GM23248 (cell line): ENCODE measurements around the gene ERBB4. TPM values are rescaled to one million over a fixed set of nuclear protein-coding genes. Genes with fewer than 3 reads are reported as not detected.

Experiments used
- DNase-seq: peaks from one replicate; pipeline ENCODE4 v3.0.0-alpha.2; 2015
- H2AFZ ChIP-seq: fragments of 200-600 bp; sonication (generic); 2 replicates; pipeline ENCODE4 v1.6.1; 2016; ENCODE audit warnings: antibody characterized with exemption
- H3F3A ChIP-seq: fragments of 200-600 bp; sonication (generic); 2 replicates; pipeline ENCODE4 v1.6.1; 2016; ENCODE audit warnings: mild to moderate bottlenecking, antibody characterized with exemption, mixed run types; ENCODE audit not compliant: insufficient read depth
- H3K27ac ChIP-seq: fragments of 200-600 bp; sonication (generic); 2 replicates; pipeline ENCODE4 v1.5.1; 2016; ENCODE audit warnings: mild to moderate bottlenecking
- H3K27me3 ChIP-seq: fragments of 200-600 bp; sonication (generic); replicated peaks from 2 replicates; pipeline ENCODE4 v1.6.1; 2016; ENCODE audit warnings: mild to moderate bottlenecking; ENCODE audit not compliant: insufficient read depth
- H3K36me3 ChIP-seq: fragments of 200-600 bp; sonication (generic); 2 replicates; pipeline ENCODE4 v1.6.1; 2016; ENCODE audit warnings: low read depth, mild to moderate bottlenecking
- H3K4me1 ChIP-seq: fragments of 200-600 bp; sonication (generic); 2 replicates; pipeline ENCODE4 v1.6.1; 2016; ENCODE audit warnings: mild to moderate bottlenecking; ENCODE audit not compliant: insufficient read depth
- H3K4me2 ChIP-seq: fragments of 200-600 bp; sonication (generic); one replicate; pipeline ENCODE4 v1.6.1; 2016; ENCODE audit warnings: mild to moderate bottlenecking; ENCODE audit not compliant: unreplicated experiment
- H3K4me3 ChIP-seq: fragments of 200-600 bp; sonication (generic); 2 replicates; pipeline ENCODE4 v1.5.1; 2016; ENCODE audit warnings: mild to moderate bottlenecking
- H3K79me2 ChIP-seq: fragments of 200-600 bp; sonication (generic); 2 replicates; pipeline ENCODE4 v1.6.1; 2016; ENCODE audit warnings: mild to moderate bottlenecking; ENCODE audit not compliant: insufficient read depth
- H3K9ac ChIP-seq: fragments of 200-600 bp; sonication (generic); 2 replicates; pipeline ENCODE4 v1.6.1; 2016; ENCODE audit warnings: mild to moderate bottlenecking
- H3K9me2 ChIP-seq: fragments of 200-600 bp; sonication (generic); 2 replicates; pipeline ENCODE4 v1.6.1; 2016; ENCODE audit warnings: mixed run types, mild to moderate bottlenecking, moderate library complexity; ENCODE audit not compliant: insufficient read depth
- H3K9me3 ChIP-seq: fragments of 200-600 bp; sonication (generic); one replicate; pipeline ENCODE4 v1.6.1; 2017; ENCODE audit warnings: low read depth
- H4K20me1 ChIP-seq: fragments of 200-600 bp; sonication (generic); 2 replicates; pipeline ENCODE4 v1.6.0; 2016; ENCODE audit not compliant: insufficient read depth
- EZH2 ChIP-seq: fragments of 200-600 bp; sonication (generic); IDR thresholded peaks from 2 replicates; pipeline ENCODE4 v1.6.1; 2018; ENCODE audit warnings: antibody characterized with exemption, mild to moderate bottlenecking; ENCODE audit not compliant: insufficient read depth, poor library complexity, severe bottlenecking
- EZH2phosphoT487 ChIP-seq: fragments of 200-600 bp; sonication (generic); IDR thresholded peaks from 2 replicates; pipeline ENCODE4 v1.6.1; 2018; ENCODE audit warnings: antibody characterized with exemption, moderate library complexity, mild to moderate bottlenecking, low read depth; ENCODE audit not compliant: insufficient read depth
- WGBS, 2 experiments: methylation state at CpG; one replicate each; pipeline ENCODE4 v1.1.6; 2015 to 2017; ENCODE audit warnings: low lambda C conversion rate in 2 of 2, low coverage in 1 of 2; ENCODE audit errors: missing lambda C conversion rate in 2 of 2; 5-methylcytosine and 5-hydroxymethylcytosine counted together
- in situ Hi-C: fragments of 300-500 bp; cut with MboI; formaldehyde crosslinking; loops from 2 replicates; pipeline ENCODE4 v1.15.0; 2020
- polyA plus RNA-seq: library from polyadenylated mRNA; unstranded; fragments of >200 nt; fragmentation: Nextera tagmentation; extraction: Ambion mirVana; gene quantifications from 2 replicates; pipeline ENCODE4 v1.2.1, GENCODE V29; 2016
- total RNA-seq: library from RNA; depleted of rRNA; stranded (reverse); fragments of >200 nt; shearing (Covaris generic); gene quantifications from 2 replicates; pipeline ENCODE4 v1.2.3, GENCODE V29; 2014

The ERBB4 gene
- total and polyA plus RNA-seq, 2 experiments from 2014 or later = not detected

- H3K4me2 ChIP-seq = no peak overlapping the region
- 14 to 15% methylated on average over 4 of the region's 4 CpGs for WGBS, 2 experiments
- H3K4me1 ChIP-seq = no peaks in the 10 kb centered on the region
- no peak overlapping the region for H2AFZ ChIP-seq
- H3K9ac ChIP-seq = no peak overlapping the region
- no peaks in the 10 kb centered on the region for H3K9me3 ChIP-seq
- H3K4me3 ChIP-seq = no peak overlapping the region
- no peaks in the 10 kb centered on the region for H3K79me2 ChIP-seq
- no peaks in the 10 kb centered on the region for H3F3A ChIP-seq
- TF ChIP-seq EZH2 = no peak
- DNase-seq = no peak
- no peaks in the 10 kb centered on the region for H3K36me3 ChIP-seq
- H3K9me2 ChIP-seq = no peaks in the 10 kb centered on the region
- H4K20me1 ChIP-seq = no peaks in the 10 kb centered on the region
- H3K27ac ChIP-seq = no peak overlapping the region
- in situ Hi-C loops = no loop called here
- no peaks in the 10 kb centered on the region for H3K27me3 ChIP-seq
Observed at GRCh38 chr2:211408483-211408891, 1130.1 kb downstream of the ERBB4 start.

GRCh38 chr2:211407076-211407475, 1131.5 kb downstream of the ERBB4 start:
- no peaks in the 10 kb centered on the region for H3K4me1 ChIP-seq
- no peak overlapping the region for H3K4me3 ChIP-seq
- in situ Hi-C loops = no loop called here
- no peaks in the 10 kb centered on the region for H3K9me2 ChIP-seq
- H3K9ac ChIP-seq = no peak overlapping the region
- H3K27ac ChIP-seq = no peak overlapping the region
- WGBS, 2 experiments = 27 to 33% methylated on average over 3 of the region's 3 CpGs
- no peak overlapping the region for H3K4me2 ChIP-seq
- no peaks in the 10 kb centered on the region for H3K27me3 ChIP-seq
- no peak overlapping the region for H2AFZ ChIP-seq
- no peaks in the 10 kb centered on the region for H3K36me3 ChIP-seq
- no peak for TF ChIP-seq EZH2phosphoT487
- no peak for TF ChIP-seq EZH2
- no peaks in the 10 kb centered on the region for H3K9me3 ChIP-seq
- no peaks in the 10 kb centered on the region for H3F3A ChIP-seq
- H4K20me1 ChIP-seq = no peaks in the 10 kb centered on the region
- no peak for DNase-seq
- no peaks in the 10 kb centered on the region for H3K79me2 ChIP-seq

GRCh38 chr2:211405036-211405435, 1133.6 kb downstream of the ERBB4 start:
- H4K20me1 ChIP-seq = no peaks in the 10 kb centered on the region
- H3K9me3 ChIP-seq = no peaks in the 10 kb centered on the region
- no peak overlapping the region for H2AFZ ChIP-seq
- no peaks in the 10 kb centered on the region for H3K4me1 ChIP-seq
- H3K79me2 ChIP-seq = no peaks in the 10 kb centered on the region
- no peak overlapping the region for H3K27ac ChIP-seq
- no peak overlapping the region for H3K4me3 ChIP-seq
- 41 to 48% methylated on average over 4 of the region's 4 CpGs for WGBS, 2 experiments
- H3K9ac ChIP-seq = no peak overlapping the region
- H3F3A ChIP-seq = no peaks in the 10 kb centered on the region
- no peaks in the 10 kb centered on the region for H3K36me3 ChIP-seq
- no peak for DNase-seq
- no peaks in the 10 kb centered on the region for H3K9me2 ChIP-seq
- in situ Hi-C loops = no loop called here
- no peaks in the 10 kb centered on the region for H3K27me3 ChIP-seq
- TF ChIP-seq EZH2phosphoT487 (no peak), EZH2 (no peak)
- H3K4me2 ChIP-seq = no peak overlapping the region

- TF ChIP-seq EZH2phosphoT487 (no peak), EZH2 (no peak)
- no peak overlapping the region for H3K9ac ChIP-seq
- H3K9me3 ChIP-seq = no peaks in the 10 kb centered on the region
- H3K4me3 ChIP-seq = no peak overlapping the region
- no peak overlapping the region for H2AFZ ChIP-seq
- H4K20me1 ChIP-seq = no peaks in the 10 kb centered on the region
- no peaks in the 10 kb centered on the region for H3K36me3 ChIP-seq
- WGBS, 2 experiments = 16 to 23% methylated on average over 4 of the region's 4 CpGs
- no peaks in the 10 kb centered on the region for H3K9me2 ChIP-seq
- H3K27me3 ChIP-seq = no peaks in the 10 kb centered on the region
- no peaks in the 10 kb centered on the region for H3F3A ChIP-seq
- no peak overlapping the region for H3K4me2 ChIP-seq
- no peaks in the 10 kb centered on the region for H3K4me1 ChIP-seq
- no peak overlapping the region for H3K27ac ChIP-seq
- no peaks in the 10 kb centered on the region for H3K79me2 ChIP-seq
- in situ Hi-C loops = no loop called here
- no peak for DNase-seq
Observed at GRCh38 chr2:211404098-211404497, 1134.5 kb downstream of the ERBB4 start.

- no peaks in the 10 kb centered on the region for H3K9me3 ChIP-seq
- no peak overlapping the region for H3K27ac ChIP-seq
- no peak overlapping the region for H3K9ac ChIP-seq
- no peak for DNase-seq
- H3F3A ChIP-seq = no peaks in the 10 kb centered on the region
- TF ChIP-seq EZH2 (no peak), EZH2phosphoT487 (no peak)
- H3K4me3 ChIP-seq = no peak overlapping the region
- no peaks in the 10 kb centered on the region for H3K36me3 ChIP-seq
- H4K20me1 ChIP-seq = no peaks in the 10 kb centered on the region
- in situ Hi-C loops = no loop called here
- no peak overlapping the region for H3K4me2 ChIP-seq
- 28 to 36% methylated on average over 2 of the region's 2 CpGs for WGBS, 2 experiments
- H3K4me1 ChIP-seq = no peaks in the 10 kb centered on the region
- no peak overlapping the region for H2AFZ ChIP-seq
- H3K79me2 ChIP-seq = no peaks in the 10 kb centered on the region
- H3K27me3 ChIP-seq = no peaks in the 10 kb centered on the region
- no peaks in the 10 kb centered on the region for H3K9me2 ChIP-seq
Observed at GRCh38 chr2:211401328-211401727, 1137.3 kb downstream of the ERBB4 start.
